GM19395 (cell line): Measurements from ENCODE around the gene UACA.

ENCODE experiments used
- ATAC-seq: cut with Tn5 transposase; IDR thresholded peaks from one replicate; pipeline ENCODE4 v1.9.1; 2021; ENCODE audit warnings: mild to moderate bottlenecking, moderate library complexity; ENCODE audit not compliant: unreplicated experiment

The UACA gene

DNA sequence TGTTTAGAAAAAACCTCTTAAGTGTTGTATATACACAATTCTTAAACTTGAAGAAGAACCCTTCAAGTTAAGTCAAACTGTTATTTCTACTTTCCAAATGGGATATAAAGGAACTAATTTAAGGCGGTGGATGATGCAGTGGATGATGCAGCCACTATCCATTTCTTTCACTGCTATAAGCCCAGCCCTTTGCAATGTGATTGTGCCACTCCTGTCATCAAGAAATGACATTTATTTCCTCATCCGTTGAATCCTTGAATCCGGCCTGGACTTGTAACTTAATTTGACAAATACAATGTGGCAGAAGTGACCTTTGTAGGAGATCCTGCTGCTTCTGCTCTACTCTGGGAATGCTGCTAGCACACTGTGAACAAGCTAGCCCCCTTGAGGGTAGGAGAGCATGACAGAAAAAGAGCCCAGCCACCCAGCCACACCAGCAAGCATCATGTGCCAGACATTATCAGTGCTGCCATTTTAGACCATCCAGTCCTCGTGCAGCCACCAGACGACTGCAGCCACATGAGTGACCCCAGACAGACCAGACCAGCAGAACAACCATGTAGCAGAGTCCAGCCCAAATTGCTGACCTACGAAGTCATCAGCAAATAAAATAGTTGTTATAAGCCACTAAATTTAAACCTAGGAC is 47.4 kb downstream of the UACA start:
- ATAC-seq = no peak

DNA sequence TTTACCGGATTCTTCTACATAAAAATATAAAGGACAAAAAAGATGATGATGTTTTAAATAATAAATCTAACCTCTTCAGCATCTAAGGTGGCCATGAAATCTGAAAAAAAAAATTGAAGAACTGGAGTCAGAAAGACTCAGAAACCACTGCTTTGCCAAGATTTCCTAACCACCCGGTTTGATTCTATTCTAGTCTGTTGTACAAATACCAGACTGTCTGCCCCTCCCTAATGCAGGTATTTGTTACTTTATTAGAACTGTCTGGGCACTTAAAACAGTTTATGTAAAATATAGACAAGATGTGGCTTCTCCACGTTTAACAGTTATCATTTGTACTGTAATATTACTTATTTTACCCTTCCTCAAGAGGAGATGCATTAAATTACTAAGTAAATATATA is 48.8 kb downstream of the UACA start:
- no peak for ATAC-seq

DNA sequence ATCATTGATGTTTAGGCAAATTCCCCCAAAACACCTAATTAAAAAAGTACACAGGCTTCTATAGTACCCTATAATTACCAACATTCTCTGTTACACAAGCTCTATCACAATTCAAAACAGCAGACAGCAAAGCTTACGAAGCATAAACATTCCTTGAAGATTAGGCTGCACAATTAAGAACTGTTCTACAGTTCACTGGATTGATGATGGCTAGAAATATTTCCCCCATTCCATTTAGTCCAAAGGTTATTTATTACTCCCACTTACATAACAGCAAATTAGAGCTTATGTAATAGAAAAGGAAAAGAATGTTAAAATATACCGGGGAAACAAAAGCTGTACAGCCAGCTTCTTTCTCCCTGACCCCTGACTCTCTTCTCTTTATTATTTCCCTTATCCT is 49.3 kb downstream of the UACA start:
- no peak for ATAC-seq

DNA sequence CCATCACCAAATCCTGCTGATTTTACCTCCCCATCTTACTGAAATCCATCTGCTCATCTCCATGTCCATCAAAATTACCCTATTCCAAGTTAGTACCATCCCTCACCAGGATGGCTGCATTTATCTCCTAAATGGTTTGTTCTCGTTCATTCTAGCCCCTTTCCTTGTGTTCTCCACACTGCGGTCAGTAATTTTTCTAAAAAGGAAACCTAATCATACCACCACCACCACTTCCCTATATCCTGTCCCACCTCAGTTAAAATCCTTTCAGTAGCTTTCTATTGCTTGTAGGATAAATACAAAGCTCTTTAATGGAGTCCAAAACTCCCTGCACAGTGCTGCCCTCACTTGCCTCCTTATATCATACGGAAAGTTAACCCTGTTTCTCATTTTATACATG is 51.1 kb downstream of the UACA start:
- ATAC-seq = no peak

DNA sequence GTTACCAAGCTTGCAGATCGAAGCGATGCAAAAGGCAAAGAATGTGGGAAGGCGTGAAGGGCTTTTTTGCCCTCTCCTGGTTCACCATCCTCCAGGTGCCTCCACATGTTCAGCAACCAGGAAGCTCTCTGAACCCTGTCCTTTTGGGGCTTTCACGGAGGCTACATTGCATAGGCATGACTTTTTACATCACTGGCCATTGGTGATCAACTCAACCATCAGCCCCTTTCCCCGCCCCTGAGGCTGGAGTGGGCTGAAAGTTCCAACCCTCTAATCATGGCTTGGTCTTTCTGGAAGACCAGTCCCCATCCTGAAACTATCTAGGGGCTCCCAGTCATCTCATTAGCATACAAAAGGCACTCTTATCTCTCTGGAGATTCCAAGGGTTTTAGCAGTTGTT is 52.6 kb downstream of the UACA start:
- no peak for ATAC-seq

DNA sequence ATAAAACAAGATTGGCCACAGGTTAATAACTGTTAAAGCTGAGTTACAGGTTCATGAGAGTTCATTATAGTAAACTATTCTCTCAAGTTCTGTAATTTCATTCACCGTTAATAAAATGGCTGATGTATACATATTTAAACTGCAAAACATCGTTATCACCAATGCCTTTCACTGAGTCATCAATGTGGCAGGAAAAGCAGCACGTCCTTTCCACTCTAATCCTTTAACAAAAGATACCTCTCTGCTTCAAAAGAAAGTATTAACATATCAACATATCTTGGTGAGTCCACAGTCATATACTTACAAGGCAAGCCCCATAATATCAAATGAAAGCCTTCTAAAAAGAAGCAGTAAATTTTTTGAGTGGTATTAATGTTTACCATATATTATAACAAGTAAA is 54.5 kb downstream of the UACA start:
- ATAC-seq = no peak

DNA sequence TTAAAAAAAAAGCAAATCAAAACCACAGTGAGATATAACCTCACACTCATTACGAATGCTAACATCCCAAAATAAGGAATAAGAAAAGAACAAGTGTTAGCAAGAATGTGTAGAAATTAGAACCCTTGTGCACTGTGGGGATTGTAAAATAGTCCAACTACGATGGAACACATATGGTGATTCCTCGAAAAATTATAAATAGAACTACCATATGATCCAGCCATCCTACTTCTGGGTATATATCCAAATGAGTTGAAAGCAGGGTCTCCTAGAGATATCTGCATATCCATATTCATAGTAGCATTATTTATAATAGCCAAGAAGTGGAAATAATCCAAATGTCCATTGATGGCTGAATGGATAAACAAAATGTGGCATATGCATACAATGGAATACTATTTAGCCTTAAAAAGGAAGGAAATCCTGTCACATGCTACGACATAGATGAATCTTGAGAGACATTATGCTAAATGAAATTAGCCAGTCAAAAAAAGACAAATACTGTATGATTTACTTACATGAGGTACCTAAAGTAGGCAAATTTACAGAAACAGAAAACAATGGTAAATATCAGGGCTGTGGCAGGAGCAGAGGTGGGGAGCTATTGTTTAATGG is 55.6 kb downstream of the UACA start:
- ATAC-seq = no peak

DNA sequence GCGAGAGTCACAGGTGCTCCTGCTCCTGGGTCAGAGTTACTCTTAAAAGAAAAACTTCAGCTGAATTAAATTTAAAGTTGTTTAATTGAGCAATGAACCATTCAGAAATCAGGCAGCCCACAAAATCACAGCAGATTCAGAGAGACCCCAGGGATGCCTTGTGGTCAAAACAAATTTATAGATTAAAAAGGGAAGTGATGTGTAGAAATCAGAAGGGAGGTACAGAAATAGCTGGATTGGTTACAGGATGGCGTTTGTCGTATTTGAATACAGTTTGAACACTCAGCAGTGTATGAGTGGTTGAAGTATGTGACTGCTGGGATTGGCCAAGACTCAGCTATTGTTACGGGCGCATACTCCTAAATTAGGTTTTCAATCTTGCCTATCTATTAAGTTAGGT is 58.6 kb downstream of the UACA start:
- no peak for ATAC-seq

DNA sequence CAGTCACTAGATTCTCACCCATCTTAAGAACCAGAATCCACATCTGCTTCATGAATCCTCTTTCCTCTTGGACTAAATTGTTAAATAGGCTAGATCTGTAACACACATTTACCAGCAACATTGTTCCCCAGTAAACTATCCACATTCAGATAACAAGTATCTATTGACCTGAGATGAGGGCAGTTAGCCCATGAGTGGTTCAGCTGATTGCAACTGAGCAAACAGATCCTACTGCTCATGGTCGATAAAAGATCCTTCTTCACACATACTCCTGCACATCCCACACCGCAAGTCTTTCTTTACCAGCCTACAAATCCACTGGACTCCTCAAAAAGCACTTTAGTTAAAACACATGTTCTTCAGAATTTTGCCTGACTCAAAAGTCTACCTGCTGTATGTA is 59.2 kb downstream of the UACA start:
- no peak for ATAC-seq

DNA sequence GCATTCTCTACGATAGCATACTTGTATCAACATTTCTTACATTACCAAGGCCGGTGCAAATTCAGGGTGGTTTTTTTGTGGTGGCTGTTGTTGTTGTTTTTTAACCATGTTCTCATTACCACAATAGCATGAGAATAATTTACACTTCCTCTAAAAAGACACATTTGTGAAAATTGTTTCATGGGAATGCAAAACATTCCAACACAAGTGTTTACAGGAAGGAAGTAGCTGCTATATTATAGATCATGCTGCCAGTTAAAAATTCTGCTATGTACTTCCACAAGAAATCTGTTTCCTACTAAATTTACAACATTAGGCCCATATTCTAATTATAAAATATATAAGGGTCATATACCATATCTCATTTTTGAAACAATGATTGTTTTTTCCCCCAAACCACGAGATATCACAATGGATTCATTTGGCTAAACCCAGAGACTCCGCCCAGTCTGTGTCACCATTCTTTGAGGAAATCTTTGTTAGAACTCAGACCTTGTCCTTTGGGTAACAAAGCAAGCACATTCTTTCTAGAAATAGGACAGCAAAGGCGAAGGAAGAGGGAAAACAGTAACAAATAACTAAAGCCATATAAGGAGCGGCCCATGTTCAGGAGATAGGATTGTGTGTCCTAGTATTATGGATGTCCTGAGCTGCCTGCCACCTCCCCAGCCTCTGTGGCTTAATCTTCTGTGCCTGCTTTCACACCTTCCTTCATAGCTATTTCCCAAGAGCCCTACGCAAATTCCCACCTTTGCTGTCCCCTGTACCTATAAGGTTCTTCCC is 60.1 kb downstream of the UACA start:
- no peak for ATAC-seq

DNA sequence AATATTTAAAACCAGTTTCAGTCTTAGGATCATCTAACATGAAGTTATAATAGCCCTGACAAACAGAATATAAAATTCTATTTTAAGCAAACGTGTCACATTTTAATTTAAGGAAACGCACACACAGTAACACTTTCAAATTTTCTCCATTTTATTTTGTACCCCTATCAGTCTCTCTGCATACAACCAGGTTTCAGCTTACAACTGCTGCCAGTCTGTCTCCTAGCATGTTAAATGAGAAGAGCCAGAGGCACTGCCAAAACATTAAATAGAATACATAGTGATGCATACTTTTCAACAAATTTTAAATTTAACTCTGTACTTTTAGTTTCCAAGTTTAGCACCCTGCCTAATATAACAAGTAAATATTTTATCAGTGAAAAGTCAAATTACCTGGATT is 60.8 kb downstream of the UACA start:
- ATAC-seq = no peak

DNA sequence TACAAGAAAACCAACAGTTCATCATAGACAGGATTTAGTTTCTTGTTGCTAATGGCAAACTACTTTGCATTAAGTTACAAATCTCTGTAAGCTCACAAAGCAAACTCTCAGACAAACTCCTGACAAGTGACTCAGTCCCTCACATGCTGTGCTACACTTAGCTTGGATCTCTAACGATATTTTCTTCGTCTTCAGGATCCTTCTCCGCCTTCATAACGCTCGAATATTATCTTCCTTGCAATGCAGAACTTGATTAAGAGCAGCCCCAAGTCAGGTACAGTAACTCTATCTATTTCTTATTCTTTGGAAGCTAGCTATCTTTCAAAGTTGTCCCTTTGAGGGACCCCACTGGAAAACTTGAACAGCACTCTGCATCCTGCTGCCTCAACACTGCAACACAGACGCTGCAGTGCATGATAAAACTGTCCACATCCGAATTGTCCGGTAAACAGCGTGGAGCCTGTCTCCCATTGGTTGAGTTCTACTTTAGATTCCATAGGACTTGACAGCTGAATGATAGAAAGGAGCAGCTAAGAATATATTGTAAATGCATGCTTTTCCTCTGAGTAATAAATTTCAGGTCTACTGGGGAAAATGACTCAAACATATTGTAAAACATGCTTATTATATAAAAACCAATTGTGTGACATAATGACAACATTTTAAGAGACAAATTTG is 61.3 kb downstream of the UACA start:
- ATAC-seq = no peak

DNA sequence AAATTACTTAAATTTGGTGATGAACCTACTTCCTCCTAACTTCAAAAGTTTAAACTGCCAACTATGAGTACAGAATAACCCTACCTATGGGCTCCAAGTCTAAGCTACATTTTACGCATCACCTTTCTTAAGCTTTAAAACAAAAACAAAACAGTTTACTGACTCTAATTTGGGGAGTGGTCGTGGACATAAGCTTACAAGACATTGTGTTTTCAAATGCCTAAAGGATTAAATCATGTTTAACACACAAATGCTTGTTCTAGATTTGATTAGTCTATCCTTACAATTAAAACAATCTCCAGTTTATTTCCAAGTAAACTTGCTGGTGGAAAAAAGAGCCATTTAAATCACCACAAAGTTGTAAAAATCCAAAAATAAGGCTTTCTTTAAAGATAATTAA is 62.2 kb downstream of the UACA start:
- ATAC-seq = no peak

DNA sequence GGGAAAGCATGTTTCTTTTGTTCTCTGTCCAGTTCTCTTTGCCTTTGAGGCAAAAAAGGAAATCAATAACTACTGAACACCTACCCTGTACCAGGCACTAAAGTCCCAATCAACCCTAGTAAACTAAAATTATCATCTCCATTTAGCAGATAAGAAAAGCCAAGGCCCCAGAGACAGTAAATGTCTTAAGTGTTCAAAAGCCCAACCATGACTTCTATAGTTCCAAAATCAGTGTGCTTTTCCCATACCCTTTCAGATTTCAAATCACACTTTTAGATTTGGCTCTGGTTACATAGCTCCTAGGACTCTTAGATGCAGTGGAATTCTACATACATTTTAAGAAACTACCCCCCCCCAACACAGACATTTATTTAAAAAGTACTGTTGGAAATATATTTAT is 63.5 kb downstream of the UACA start:
- no peak for ATAC-seq

DNA sequence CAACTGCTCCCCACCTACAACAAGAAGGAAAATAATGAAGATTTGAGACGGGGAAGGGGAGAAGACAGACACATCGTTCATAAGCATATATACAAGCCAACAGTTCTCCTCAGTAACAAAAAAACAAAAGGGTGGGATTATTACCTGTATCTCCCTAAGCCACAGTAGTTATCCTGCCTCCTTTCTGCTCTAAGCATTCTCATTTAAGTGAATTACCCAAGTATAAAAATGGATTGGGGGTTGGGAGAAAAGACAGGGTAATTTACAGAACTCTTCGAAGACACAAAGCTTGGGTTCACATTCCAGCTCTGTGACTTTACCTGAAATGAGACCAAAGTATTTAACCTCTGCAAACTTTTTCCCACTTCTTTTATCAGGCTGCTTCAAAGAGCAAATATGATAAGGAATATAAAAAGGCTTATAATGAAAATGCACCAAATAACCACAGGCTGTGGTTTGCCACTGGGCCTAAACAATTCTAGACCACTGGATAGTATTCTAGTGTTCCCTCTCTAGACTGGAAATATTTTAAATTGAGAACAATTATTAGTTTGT is 64.4 kb downstream of the UACA start:
- ATAC-seq = no peak

DNA sequence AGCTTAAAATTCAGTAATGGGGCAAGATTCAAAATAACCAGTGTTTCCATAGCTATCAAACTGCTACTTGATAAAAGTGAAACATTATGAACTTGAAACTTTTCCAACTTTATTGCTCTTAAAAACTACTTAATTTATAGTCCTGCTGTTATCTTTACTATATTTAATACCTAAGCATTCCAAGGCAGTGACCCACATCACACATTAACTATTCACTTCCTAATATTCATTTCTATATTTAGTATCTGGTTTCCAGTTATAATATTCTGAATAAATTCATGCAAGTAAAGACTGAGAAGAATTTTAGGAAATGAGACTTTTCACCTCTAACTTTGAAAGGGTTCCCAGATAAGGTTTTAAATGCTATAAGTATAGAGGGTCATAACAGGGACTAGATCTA is 64.9 kb downstream of the UACA start:
- ATAC-seq = no peak

DNA sequence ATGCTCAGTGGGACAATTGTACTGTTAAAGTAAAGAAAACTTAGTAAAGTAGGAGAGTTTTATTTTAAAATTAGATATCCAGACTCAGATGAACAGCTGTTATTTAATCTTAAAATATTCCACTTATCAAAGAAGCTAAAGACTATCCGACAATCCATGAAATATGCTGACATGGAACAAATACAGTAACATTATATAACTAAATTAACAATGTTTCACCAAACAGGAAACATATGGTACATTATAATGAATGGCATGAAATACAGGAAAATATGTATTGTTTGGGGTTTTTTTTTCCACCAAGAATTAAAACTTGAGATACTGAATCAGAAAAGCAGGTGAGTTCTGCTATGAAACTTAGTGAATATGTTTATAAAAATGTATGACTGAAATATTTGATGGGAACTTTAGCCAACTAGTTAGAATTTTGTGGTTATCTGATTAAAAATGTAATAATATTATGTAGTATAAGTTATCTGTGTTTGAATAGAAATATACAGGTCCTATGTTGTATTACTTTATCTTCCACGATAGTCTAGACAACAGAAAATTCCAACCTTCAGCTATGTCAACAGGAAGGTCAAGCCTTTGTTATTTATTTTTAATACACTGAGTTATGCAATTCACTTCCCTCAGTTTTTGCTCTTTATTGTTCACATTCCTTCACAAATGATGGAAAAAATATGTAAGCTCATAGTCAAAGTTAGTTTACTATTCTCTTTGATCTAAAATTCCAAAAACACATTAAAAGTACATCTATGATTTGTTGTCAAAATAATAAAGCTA is 72.7 kb downstream of the UACA start:
- no peak for ATAC-seq

DNA sequence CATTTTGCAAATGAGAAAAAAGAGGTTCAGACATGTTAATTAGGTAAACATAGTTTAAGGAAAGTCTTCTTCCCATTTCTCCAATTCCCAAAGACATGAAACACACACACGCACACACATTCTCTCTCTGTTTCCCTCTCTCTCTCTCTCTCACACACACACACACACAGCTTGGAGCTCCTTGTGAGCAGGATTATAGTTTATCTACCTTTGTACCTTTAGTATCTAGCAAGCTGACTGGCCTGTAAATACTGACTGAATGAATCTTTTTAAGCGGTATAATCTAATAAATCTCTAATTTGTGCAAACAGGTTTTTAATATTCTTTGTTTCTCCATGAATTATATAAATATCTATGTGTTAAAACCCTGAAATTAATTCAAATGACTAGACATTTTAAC is 73.3 kb downstream of the UACA start:
- ATAC-seq = no peak

DNA sequence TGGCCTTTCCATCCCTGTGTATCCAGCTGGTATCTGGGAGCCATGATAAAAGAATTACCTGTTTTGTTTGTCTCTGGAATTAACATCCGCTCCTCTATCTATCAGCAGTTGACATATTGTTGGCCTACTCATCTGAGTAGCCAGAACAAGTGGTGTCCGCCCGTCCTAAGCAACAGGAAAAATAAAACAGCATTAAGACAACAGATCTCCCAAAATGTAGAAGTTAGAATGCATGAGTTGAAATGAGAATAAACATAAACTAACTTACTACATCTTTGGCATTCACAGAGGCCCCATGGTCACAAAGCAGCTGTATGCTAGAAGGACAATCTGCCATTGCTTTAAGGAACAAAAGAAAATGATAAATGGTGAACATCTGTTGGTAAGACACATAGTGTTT is 75.9 kb downstream of the UACA start:
- ATAC-seq = no peak

DNA sequence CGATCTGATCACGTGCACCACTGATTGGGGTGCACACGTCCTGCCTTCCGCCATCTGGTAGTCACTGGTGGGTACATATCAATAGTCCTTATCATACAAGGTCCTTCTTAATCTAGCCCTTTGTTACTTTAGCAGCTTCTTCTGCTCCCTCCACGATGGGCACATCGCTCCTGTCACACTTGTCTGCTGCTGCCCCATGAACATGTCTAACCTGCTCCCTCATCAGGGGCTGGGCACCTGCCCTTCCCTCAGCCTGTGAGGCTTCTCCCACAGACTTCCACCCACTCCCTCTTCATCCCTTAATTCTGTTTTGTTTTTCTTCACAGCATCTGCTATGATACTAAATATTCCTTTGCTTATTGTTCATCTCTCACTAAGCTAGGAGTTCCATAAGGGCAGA is 82.5 kb downstream of the UACA start:
- ATAC-seq = no peak

DNA sequence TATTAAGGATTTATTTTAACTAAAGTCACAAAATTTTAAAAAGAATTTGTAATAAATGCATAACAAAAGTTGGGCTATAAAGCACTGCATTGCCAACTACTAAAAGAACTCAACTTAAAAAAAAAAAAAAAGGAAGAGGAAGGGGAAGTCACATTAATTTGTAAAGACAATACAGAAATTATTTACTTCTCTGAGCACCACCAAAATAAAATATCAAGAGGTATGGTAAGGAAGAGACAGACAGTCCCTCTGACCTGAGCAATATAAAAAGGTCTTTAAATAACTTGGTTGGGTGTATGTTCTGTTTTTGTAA is 83.5 kb downstream of the UACA start:
- ATAC-seq = no peak
